GM23338 (cell line): ENCODE results near the gene SMIM22. TPM values are rescaled to one million over a fixed set of nuclear protein-coding genes. Genes with fewer than 3 reads are reported as not detected.

Experiments
- ATAC-seq: fragments of 200-7000 bp; cut with Tn5 transposase; 3 replicates; pipeline ENCODE4 v1.9.1; 2020
- DNase-seq: peaks from one replicate; pipeline ENCODE4 v3.0.0-alpha.2; 2015; ENCODE audit warnings: low spot score
- H2AFZ ChIP-seq: fragments of 200-600 bp; sonication (generic); 2 replicates; pipeline ENCODE4 v1.8.0; 2016; ENCODE audit warnings: antibody characterized with exemption, mild to moderate bottlenecking, moderate library complexity
- H3F3A ChIP-seq: fragments of 200-600 bp; sonication (generic); replicated peaks from 2 replicates; pipeline ENCODE4 v1.8.0; 2017; ENCODE audit warnings: antibody characterized with exemption, mixed run types, low read depth
- H3K27ac ChIP-seq: fragments of 200-600 bp; sonication (generic); 2 replicates; pipeline ENCODE4 v1.6.1; 2016; ENCODE audit warnings: low read depth
- H3K27me3 ChIP-seq: fragments of 200-600 bp; sonication (generic); 2 replicates; pipeline ENCODE4 v1.8.0; 2016; ENCODE audit warnings: mild to moderate bottlenecking, mixed run types, moderate library complexity; ENCODE audit not compliant: insufficient read depth
- H3K36me3 ChIP-seq: fragments of 200-600 bp; sonication (generic); 2 replicates; pipeline ENCODE4 v1.8.0; 2016; ENCODE audit warnings: mild to moderate bottlenecking; ENCODE audit not compliant: insufficient read depth
- H3K4me1 ChIP-seq: fragments of 200-600 bp; sonication (generic); 2 replicates; pipeline ENCODE4 v1.8.0; 2016; ENCODE audit warnings: mild to moderate bottlenecking, moderate library complexity; ENCODE audit not compliant: insufficient read depth
- H3K4me2 ChIP-seq: fragments of 200-600 bp; sonication (generic); 2 replicates; pipeline ENCODE4 v1.7.1; 2017; ENCODE audit warnings: mixed run types
- H3K4me3 ChIP-seq: fragments of 200-600 bp; sonication (generic); 2 replicates; pipeline ENCODE4 v1.6.1; 2016; ENCODE audit warnings: mixed run types
- H3K79me2 ChIP-seq: fragments of 200-600 bp; sonication (generic); replicated peaks from 2 replicates; pipeline ENCODE4 v1.8.0; 2017; ENCODE audit warnings: mild to moderate bottlenecking; ENCODE audit not compliant: insufficient read depth
- H3K9me2 ChIP-seq: fragments of 200-600 bp; sonication (generic); 2 replicates; pipeline ENCODE4 v1.8.0; 2017; ENCODE audit not compliant: insufficient read depth
- H4K20me1 ChIP-seq: fragments of 200-600 bp; sonication (generic); replicated peaks from 2 replicates; pipeline ENCODE4 v1.8.0; 2017; ENCODE audit warnings: mild to moderate bottlenecking; ENCODE audit not compliant: insufficient read depth
- H3K27ac Mint-ChIP-seq: 2 replicates; pipeline ENCODE4 v1.8.0; 2020; ENCODE audit warnings: inconsistent platforms, mild to moderate bottlenecking, moderate library complexity, mixed read lengths
- H3K27me3 Mint-ChIP-seq: 3 replicates; pipeline ENCODE4 v1.8.0; 2022; ENCODE audit warnings: low read depth, mild to moderate bottlenecking, moderate library complexity, mixed read lengths, inconsistent platforms; ENCODE audit not compliant: insufficient read depth, poor library complexity
- H3K36me3 Mint-ChIP-seq: 3 replicates; pipeline ENCODE4 v1.8.0; 2021; ENCODE audit warnings: low read depth, mild to moderate bottlenecking, inconsistent platforms, moderate library complexity, mixed read lengths
- H3K4me1 Mint-ChIP-seq: 3 replicates; pipeline ENCODE4 v1.8.0; 2020; ENCODE audit warnings: mild to moderate bottlenecking, inconsistent platforms, mixed read lengths
- H3K4me3 Mint-ChIP-seq: 3 replicates; pipeline ENCODE4 v1.8.0; 2021; ENCODE audit warnings: moderate library complexity, mild to moderate bottlenecking, inconsistent platforms, mixed read lengths
- H3K9me3 Mint-ChIP-seq: 3 replicates; pipeline ENCODE4 v1.8.0; 2020; ENCODE audit warnings: moderate library complexity, mild to moderate bottlenecking, inconsistent platforms, mixed read lengths
- CREB1 ChIP-seq: fragments of 250-450 bp; sonication (Bioruptor Pico); IDR thresholded peaks from 2 replicates; pipeline ENCODE4 v1.5.0; 2020; ENCODE audit warnings: low read depth, mild to moderate bottlenecking, moderate library complexity
- CTCF ChIP-seq, 2 experiments: fragments of 200-600 bp in 1 of 2; sonication (generic) in 1 of 2; conservative IDR thresholded peaks; 2 replicates each; pipeline versions ENCODE4 v1.5.1 to v1.6.1; 2016 to 2017; ENCODE audit warnings: antibody characterized with exemption in 2 of 2, low read depth in 2 of 2, mild to moderate bottlenecking in 2 of 2, moderate library complexity in 1 of 2
- ETS1 ChIP-seq: IDR thresholded peaks from 2 replicates; pipeline ENCODE4 v1.6.1; 2016; ENCODE audit warnings: antibody characterized with exemption
- EZH2 ChIP-seq: fragments of 200-600 bp; sonication (generic); IDR thresholded peaks from one replicate; pipeline ENCODE4 v1.8.0; 2017; ENCODE audit warnings: antibody characterized with exemption, mild to moderate bottlenecking, low read depth; ENCODE audit not compliant: unreplicated experiment
- EZH2phosphoT487 ChIP-seq: fragments of 200-600 bp; sonication (generic); IDR thresholded peaks from one replicate; pipeline ENCODE4 v1.8.1; 2018; ENCODE audit warnings: antibody characterized with exemption; ENCODE audit not compliant: unreplicated experiment
- JUNB ChIP-seq: IDR thresholded peaks from one replicate; pipeline ENCODE4 v1.6.1; 2016; ENCODE audit warnings: antibody characterized with exemption; ENCODE audit not compliant: unreplicated experiment
- NANOG ChIP-seq: IDR thresholded peaks from 2 replicates; pipeline ENCODE4 v1.6.1; 2016; ENCODE audit warnings: antibody characterized with exemption, borderline replicate concordance
- POLR2AphosphoS5 ChIP-seq: IDR thresholded peaks from 2 replicates; pipeline ENCODE4 v1.6.1; 2016; ENCODE audit warnings: antibody characterized with exemption, low read depth
- REST ChIP-seq: IDR thresholded peaks from one replicate; pipeline ENCODE4 v1.6.1; 2018; ENCODE audit warnings: antibody characterized with exemption; ENCODE audit not compliant: unreplicated experiment
- STAT1 ChIP-seq: IDR thresholded peaks from one replicate; pipeline ENCODE4 v1.6.1; 2016; ENCODE audit warnings: antibody characterized with exemption; ENCODE audit not compliant: unreplicated experiment
- ZNF114 ChIP-seq: fragments of 250-450 bp; sonication (Bioruptor Pico); IDR thresholded peaks from 2 replicates; pipeline ENCODE4 v1.5.0; 2020; ENCODE audit warnings: mild to moderate bottlenecking, moderate library complexity
- ZNF331 ChIP-seq: fragments of 250-450 bp; sonication (Bioruptor Pico); IDR thresholded peaks from 2 replicates; pipeline ENCODE4 v1.5.0; 2020; ENCODE audit warnings: low read depth, mild to moderate bottlenecking, moderate library complexity
- ZNF462 ChIP-seq: fragments of 250-450 bp; sonication (Bioruptor Pico); IDR thresholded peaks from 2 replicates; pipeline ENCODE4 v1.5.0; 2020; ENCODE audit warnings: mild to moderate bottlenecking, moderate library complexity
- polyA plus RNA-seq: library from polyadenylated mRNA; unstranded; fragments of >200 nt; fragmentation: Nextera tagmentation; extraction: Ambion mirVana; gene quantifications from 2 replicates; pipeline ENCODE4 v1.2.1, GENCODE V29; 2016
- total RNA-seq: library from RNA; depleted of rRNA; stranded (reverse); fragments of >200 nt; shearing (Covaris generic); gene quantifications from 2 replicates; pipeline ENCODE4 v1.2.3, GENCODE V29; 2014

Gene SMIM22
- total and polyA plus RNA-seq, 2 experiments from 2014 or later, result 1.4 TPM; not detected in 1

GRCh38 chr16:4828567-4829321 is 33.6 kb downstream of the SMIM22 start:
- Histone ChIP-seq H3K4me2 (no peak overlapping the region), H2AFZ (no peak overlapping the region), H3K27ac (no peak overlapping the region), H3K4me3 (no peak overlapping the region), H3K79me2 (0 out of 2 replicates have a peak, but pooled peaks cover 1% of the 10 kb centered on the region), H3K9me2 (no peaks in the 10 kb centered on the region), H3K36me3 (peaks cover 50% of the 10 kb centered on the region), H3K27me3 (no peaks in the 10 kb centered on the region), H3K4me1 (no peaks in the 10 kb centered on the region), H4K20me1 (peaks cover 25% of the 10 kb centered on the region), H3F3A (peaks cover under 1% of the 10 kb centered on the region; the same call in 1 of the 2 replicates)
- no peak overlapping the region for H3K4me3 Mint-ChIP-seq
- peaks cover 3% of the 10 kb centered on the region for H3K27me3 Mint-ChIP-seq
- no peaks in the 10 kb centered on the region for H3K4me1 Mint-ChIP-seq
- H3K27ac Mint-ChIP-seq, result no peak overlapping the region
- peaks cover 76% of the 10 kb centered on the region for H3K36me3 Mint-ChIP-seq
- ATAC-seq (no peak), DNase-seq (no peak)
- H3K9me3 Mint-ChIP-seq, result no peaks in the 10 kb centered on the region
- TF ChIP-seq NANOG (no peak), ETS1 (no peak), ZNF331 (no peak), EZH2phosphoT487 (no peak), POLR2AphosphoS5 (no peak), REST (no peak), ZNF114 (CRISPR knock-in tag) (no peak), CREB1 (CRISPR knock-in tag) (no peak), JUNB (no peak), ZNF462 (CRISPR knock-in tag) (no peak), CTCF (conservative IDR thresholded peaks at IDR 0.05; ENCODE audit: low read depth in 2 of 2) (no peak), STAT1 (no peak), EZH2 (no peak)
